ENCODE results near the gene BEX2. TPM values are rescaled to one million over a fixed set of nuclear protein-coding genes. Genes with fewer than 3 reads are reported as not detected.
"Not testable (repeated sequence)": the region's sequence is repeated elsewhere in the genome, so short reads cannot be mapped to it uniquely, and the experiment has no call there.

The BEX2 gene
- polyA plus RNA-seq (2012; ENCODE audit: insufficient read depth, insufficient read length, low read depth), result 33.0 TPM

- no peak for TF ChIP-seq CTCF (IDR thresholded peaks at IDR 0.05; ENCODE audit: low read depth, low read length)
- peak within 1 kb of the TSS; percentile 71 for H3K4me3 ChIP-seq (ENCODE audit: low read depth, low read length)
- DNase-seq, result peak; percentile 80
- no peaks in the 10 kb centered on the region for H3K36me3 ChIP-seq
- H3K4me1 ChIP-seq, result no peaks in the 10 kb centered on the region
- H3K9me3 ChIP-seq, result no peaks in the 10 kb centered on the region
- no peaks in the 10 kb centered on the region for H3K27me3 ChIP-seq
Measured at GRCh38 chrX:103310555-103311398, at the start of gene BEX2. Gene BEX2 (minus strand): TSS chrX:103310990. CDS start chrX:103309976, 1,014 bp downstream.

GRCh38 chrX:103360092-103360491 lies 49.3 kb upstream of the BEX2 start:
- Histone ChIP-seq H3K4me1 (no peaks in the 10 kb centered on the region), H3K36me3 (no peaks in the 10 kb centered on the region), H3K9me3 (no peaks in the 10 kb centered on the region), H3K4me3 (ENCODE audit: low read depth, low read length) (no peak overlapping the region), H3K27me3 (no peaks in the 10 kb centered on the region)
- no peak for TF ChIP-seq CTCF (IDR thresholded peaks at IDR 0.05; ENCODE audit: low read depth, low read length)
- peak; percentile 57 for DNase-seq

GRCh38 chrX:103359605-103360004 lies 48.8 kb upstream of the BEX2 start:
- not testable (repeated sequence) for DNase-seq; H3K27me3 ChIP-seq; H3K36me3 ChIP-seq; H3K9me3 ChIP-seq; H3K4me3 ChIP-seq (ENCODE audit: low read depth, low read length); H3K4me1 ChIP-seq

- Histone ChIP-seq H3K4me3 (ENCODE audit: low read depth, low read length) (no peak overlapping the region; the same call in 1 of the 2 replicates), H3K9me3 (no peaks in the 10 kb centered on the region)
Measured at GRCh38 chrX:103357871-103358270, 47.1 kb upstream of the BEX2 start.

GRCh38 chrX:103356858-103357257 lies 46.1 kb upstream of the BEX2 start:
- Histone ChIP-seq H3K9me3 (no peaks in the 10 kb centered on the region), H3K4me3 (ENCODE audit: low read depth, low read length) (peak overlapping the region; percentile 91), H3K4me1 (no peaks in the 10 kb centered on the region), H3K36me3 (no peaks in the 10 kb centered on the region), H3K27me3 (no peaks in the 10 kb centered on the region)
- peak; percentile 13 for DNase-seq
- TF ChIP-seq CTCF (IDR thresholded peaks at IDR 0.05; ENCODE audit: low read depth, low read length), result no peak

More at GRCh38 chrX:103357871-103358270, 47.1 kb upstream of the BEX2 start:
- Histone ChIP-seq H3K27me3 (no peaks in the 10 kb centered on the region), H3K36me3 (no peaks in the 10 kb centered on the region), H3K4me1 (no peaks in the 10 kb centered on the region)
- DNase-seq, result no peak
- TF ChIP-seq CTCF (IDR thresholded peaks at IDR 0.05; ENCODE audit: low read depth, low read length), result no peak

- peak within 1 kb of the TSS; percentile 91 for H3K4me3 ChIP-seq (ENCODE audit: low read depth, low read length)
- no peaks in the 10 kb centered on the region for H3K36me3 ChIP-seq
- H3K4me1 ChIP-seq, result no peaks in the 10 kb centered on the region
- no peak for TF ChIP-seq CTCF (IDR thresholded peaks at IDR 0.05; ENCODE audit: low read depth, low read length)
- no peaks in the 10 kb centered on the region for H3K9me3 ChIP-seq
- peak; percentile 58 for DNase-seq
- H3K27me3 ChIP-seq, result no peaks in the 10 kb centered on the region
Measured at GRCh38 chrX:103356130-103356798, 45.5 kb upstream of the BEX2 start, which contains the start of gene TCEAL9. Gene TCEAL9 (plus strand): TSS chrX:103356506. CDS start chrX:103357685, 1,179 bp downstream.
